ENCODE results near the gene TMEM201. TPM values are rescaled to one million over a fixed set of nuclear protein-coding genes. Genes with fewer than 3 reads are reported as not detected.

The TMEM201 gene
- total RNA-seq, 4 donors from 2014 or later = 6.8 to 10.5 (median 8.2) TPM

GRCh38 chr1:9602794-9603167, 14.1 kb downstream of the TMEM201 start:
- no peaks in the 10 kb centered on the region for H3K9me3 ChIP-seq
- peaks cover 15 to 93% (median 77%) of the 10 kb centered on the region in 4 donors for H3K36me3 ChIP-seq
- intact Hi-C loops (cut with DNase I) = no loop called here
- H3K4me1 ChIP-seq = no peaks in the 10 kb centered on the region
- DNase-seq (ENCODE audit: extremely low spot score) = no peak
- H3K27me3 ChIP-seq = no peaks in the 10 kb centered on the region
- no peak overlapping the region for H3K27ac ChIP-seq (replicated peaks in 1 of 4)
- no CpG with 5 or more reads among the region's 9 CpGs for WGBS
- H3K4me3 ChIP-seq = no peak overlapping the region
- no peak for TF ChIP-seq POLR2A (IDR thresholded peaks at IDR 0.05; ENCODE audit: low read depth)
- no peak for TF ChIP-seq EP300 (IDR thresholded peaks at IDR 0.05)
- TF ChIP-seq POLR2AphosphoS5 (IDR thresholded peaks at IDR 0.05) = no peak
- TF ChIP-seq, protein P1, sequence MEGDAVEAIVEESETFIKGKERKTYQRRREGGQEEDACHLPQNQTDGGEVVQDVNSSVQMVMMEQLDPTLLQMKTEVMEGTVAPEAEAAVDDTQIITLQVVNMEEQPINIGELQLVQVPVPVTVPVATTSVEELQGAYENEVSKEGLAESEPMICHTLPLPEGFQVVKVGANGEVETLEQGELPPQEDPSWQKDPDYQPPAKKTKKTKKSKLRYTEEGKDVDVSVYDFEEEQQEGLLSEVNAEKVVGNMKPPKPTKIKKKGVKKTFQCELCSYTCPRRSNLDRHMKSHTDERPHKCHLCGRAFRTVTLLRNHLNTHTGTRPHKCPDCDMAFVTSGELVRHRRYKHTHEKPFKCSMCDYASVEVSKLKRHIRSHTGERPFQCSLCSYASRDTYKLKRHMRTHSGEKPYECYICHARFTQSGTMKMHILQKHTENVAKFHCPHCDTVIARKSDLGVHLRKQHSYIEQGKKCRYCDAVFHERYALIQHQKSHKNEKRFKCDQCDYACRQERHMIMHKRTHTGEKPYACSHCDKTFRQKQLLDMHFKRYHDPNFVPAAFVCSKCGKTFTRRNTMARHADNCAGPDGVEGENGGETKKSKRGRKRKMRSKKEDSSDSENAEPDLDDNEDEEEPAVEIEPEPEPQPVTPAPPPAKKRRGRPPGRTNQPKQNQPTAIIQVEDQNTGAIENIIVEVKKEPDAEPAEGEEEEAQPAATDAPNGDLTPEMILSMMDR (IDR thresholded peaks at IDR 0.05) = no peak

GRCh38 chr1:9603307-9603706, 14.6 kb downstream of the TMEM201 start:
- TF ChIP-seq POLR2AphosphoS5 (IDR thresholded peaks at IDR 0.05) = no peak
- TF ChIP-seq, protein P1 (IDR thresholded peaks at IDR 0.05) = no peak
- no peak for TF ChIP-seq POLR2A (IDR thresholded peaks at IDR 0.05; ENCODE audit: low read depth)
- no peak for TF ChIP-seq EP300 (IDR thresholded peaks at IDR 0.05)
- WGBS = 91% methylated on average over 11 of the region's 14 CpGs
- intact Hi-C loops (cut with DNase I) = no loop called here
- no peaks in the 10 kb centered on the region for H3K9me3 ChIP-seq
- no peaks in the 10 kb centered on the region for H3K4me1 ChIP-seq
- no peak for DNase-seq (ENCODE audit: extremely low spot score)
- no peaks in the 10 kb centered on the region for H3K27me3 ChIP-seq
- no peak overlapping the region for H3K4me3 ChIP-seq
- peaks cover 15 to 93% (median 77%) of the 10 kb centered on the region in 4 donors for H3K36me3 ChIP-seq
- no peak overlapping the region for H3K27ac ChIP-seq (replicated peaks in 1 of 4)

GRCh38 chr1:9603766-9604753, 15.3 kb downstream of the TMEM201 start:
- TF ChIP-seq POLR2A (IDR thresholded peaks at IDR 0.05; ENCODE audit: low read depth) (no peak), POLR2AphosphoS5 (IDR thresholded peaks at IDR 0.05) (no peak), EP300 (IDR thresholded peaks at IDR 0.05) (no peak)
- TF ChIP-seq, protein P1 (IDR thresholded peaks at IDR 0.05) = no peak
- Histone ChIP-seq H3K4me3 (no peak overlapping the region), H3K9me3 (no peaks in the 10 kb centered on the region), H3K4me1 (no peaks in the 10 kb centered on the region), H3K27ac (replicated peaks in 1 of 4) (no peak overlapping the region), H3K36me3 (peaks cover 15 to 93% (median 77%) of the 10 kb centered on the region in 4 donors), H3K27me3 (no peaks in the 10 kb centered on the region)
- intact Hi-C loops (cut with DNase I) = no loop called here
- DNase-seq (ENCODE audit: extremely low spot score) = no peak
- WGBS = 93% methylated on average over 27 of the region's 42 CpGs

DNA sequence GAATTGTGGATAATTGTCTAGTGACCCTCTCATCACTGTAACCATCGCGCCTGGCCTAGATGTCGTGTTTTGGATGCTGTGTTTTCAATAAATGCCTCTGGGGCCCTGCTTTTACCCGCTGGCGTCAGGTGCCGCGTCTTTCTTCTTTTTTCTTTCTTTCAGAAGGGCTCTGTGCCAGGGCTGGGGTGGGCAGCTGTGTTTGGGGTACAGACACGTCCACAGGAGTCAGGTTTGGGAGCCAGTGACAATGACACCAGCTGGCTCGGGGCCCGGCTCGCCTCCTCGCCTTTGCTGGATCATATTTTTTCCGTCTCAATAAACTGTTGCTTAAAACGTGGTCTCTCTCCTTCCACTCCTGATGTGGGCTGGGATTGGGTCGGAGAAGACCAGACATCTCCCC, 16.1 kb downstream of the TMEM201 start:
- no peaks in the 10 kb centered on the region for H3K4me1 ChIP-seq
- intact Hi-C loops (cut with DNase I) = no loop called here
- 87% methylated on average over 15 of the region's 15 CpGs for WGBS
- H3K27me3 ChIP-seq = no peaks in the 10 kb centered on the region
- no peak for DNase-seq (ENCODE audit: extremely low spot score)
- H3K9me3 ChIP-seq = no peaks in the 10 kb centered on the region
- no peak overlapping the region for H3K27ac ChIP-seq (replicated peaks in 1 of 4)
- peaks cover 15 to 93% (median 77%) of the 10 kb centered on the region in 4 donors for H3K36me3 ChIP-seq
- no peak overlapping the region for H3K4me3 ChIP-seq
- TF ChIP-seq POLR2AphosphoS5 (IDR thresholded peaks at IDR 0.05) (no peak), EP300 (IDR thresholded peaks at IDR 0.05) (no peak), POLR2A (IDR thresholded peaks at IDR 0.05; ENCODE audit: low read depth) (no peak)

- intact Hi-C loops (cut with DNase I) = no loop called here
- TF ChIP-seq POLR2AphosphoS5 (IDR thresholded peaks at IDR 0.05) = no peak
- no peak for TF ChIP-seq EP300 (IDR thresholded peaks at IDR 0.05)
- TF ChIP-seq, protein P1 (IDR thresholded peaks at IDR 0.05) = no peak
- no peak for TF ChIP-seq POLR2A (IDR thresholded peaks at IDR 0.05; ENCODE audit: low read depth)
- H3K27ac ChIP-seq (replicated peaks in 1 of 4) = no peak overlapping the region
- no peaks in the 10 kb centered on the region for H3K27me3 ChIP-seq
- DNase-seq (ENCODE audit: extremely low spot score) = no peak
- no peaks in the 10 kb centered on the region for H3K9me3 ChIP-seq
- no peak overlapping the region for H3K4me3 ChIP-seq
- H3K36me3 ChIP-seq = peaks cover 18 to 93% (median 77%) of the 10 kb centered on the region in 4 donors
- 100% methylated on average over 6 of the region's 14 CpGs for WGBS
- no peaks in the 10 kb centered on the region for H3K4me1 ChIP-seq
Observed at GRCh38 chr1:9605946-9606455, 17.3 kb downstream of the TMEM201 start.
